HG03045 (cell line): ENCODE measurements around the gene PTPRA.

Experiments used
- ATAC-seq: cut with Tn5 transposase; IDR thresholded peaks from one replicate; pipeline ENCODE4 v1.9.1; 2021; ENCODE audit warnings: mild to moderate bottlenecking, moderate library complexity; ENCODE audit not compliant: unreplicated experiment

PTPRA gene

GRCh38 chr20:2921506-2921905, 48.2 kb downstream of the PTPRA start:
- no peak for ATAC-seq

- no peak for ATAC-seq
These were observed 49.7 kb downstream of the PTPRA start for GRCh38 chr20:2922957-2923356.

DNA sequence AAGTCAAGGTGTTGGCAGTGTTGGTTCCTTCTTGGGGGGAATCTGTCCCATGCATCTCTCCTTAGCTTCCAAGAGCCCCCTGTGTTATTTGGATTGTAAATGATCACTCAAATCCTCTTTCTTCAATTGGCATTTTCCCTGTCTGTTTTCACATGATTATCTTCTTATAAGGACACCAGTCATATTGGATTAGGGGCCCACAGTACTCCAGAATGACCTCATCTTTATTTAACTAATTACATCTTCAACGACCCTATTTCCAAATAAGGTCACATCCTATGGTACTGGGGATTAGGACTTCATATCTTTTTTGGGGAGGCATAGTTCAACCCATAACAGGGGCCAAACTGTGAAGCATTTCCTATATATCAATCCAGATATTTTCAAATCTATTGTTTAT, 57.3 kb downstream of the PTPRA start:
- ATAC-seq = no peak

- ATAC-seq = no peak
These were observed 59.2 kb downstream of the PTPRA start for GRCh38 chr20:2932498-2932897.

- ATAC-seq = no peak
These were observed 64.6 kb downstream of the PTPRA start for GRCh38 chr20:2937902-2938301.

- ATAC-seq = no peak
These were observed 69.2 kb downstream of the PTPRA start for GRCh38 chr20:2942439-2942838.

DNA sequence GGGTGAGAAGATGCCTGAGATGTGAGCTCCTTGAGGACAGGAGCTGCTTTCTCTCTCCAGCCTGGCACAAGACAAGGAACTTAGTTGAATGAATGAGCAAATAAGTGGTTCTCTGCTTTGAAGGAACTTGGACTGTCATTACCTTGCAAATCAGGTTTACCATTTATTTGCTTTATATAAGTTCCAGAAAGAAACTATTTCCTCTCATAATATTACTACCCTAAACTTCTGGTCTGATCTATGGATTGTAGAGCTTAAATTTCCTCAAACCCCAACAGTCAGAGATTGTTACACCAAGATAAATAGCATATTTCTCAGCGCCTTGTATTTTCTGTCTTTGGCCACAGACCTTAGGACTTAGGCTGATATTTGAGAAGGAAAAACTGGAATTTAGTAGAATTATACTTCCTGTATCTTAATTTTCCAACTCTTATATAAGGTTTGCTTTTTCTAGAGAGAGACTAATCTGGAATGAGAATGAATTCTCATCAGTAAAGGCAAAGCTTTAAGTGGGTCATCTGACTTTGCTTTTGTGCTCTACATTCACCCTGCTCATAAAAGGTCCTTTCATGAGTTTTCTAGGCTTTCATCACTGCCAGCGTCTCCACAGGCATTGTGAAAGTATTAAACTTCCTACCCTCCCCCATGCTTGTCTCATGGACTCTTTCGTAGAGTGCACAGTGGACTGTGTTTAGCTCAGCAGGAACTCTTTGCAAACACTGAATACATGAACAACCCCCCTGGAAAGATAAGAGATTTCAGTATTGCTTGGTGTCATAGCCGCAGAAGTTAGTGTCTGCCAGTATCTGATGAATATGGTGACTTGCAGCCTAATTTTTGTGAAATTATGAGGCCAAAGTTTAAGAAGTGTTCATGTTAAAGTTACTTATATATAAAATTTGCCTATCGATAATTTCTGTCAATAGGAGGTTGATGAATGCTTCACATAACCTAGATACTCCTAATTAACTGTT, 74.0 kb downstream of the PTPRA start:
- no peak for ATAC-seq

GRCh38 chr20:2948968-2949367, 75.7 kb downstream of the PTPRA start:
- ATAC-seq = no peak

GRCh38 chr20:2952766-2953165, 79.5 kb downstream of the PTPRA start:
- ATAC-seq = no peak

- no peak for ATAC-seq
These were observed 82.1 kb downstream of the PTPRA start for GRCh38 chr20:2955257-2955970.

DNA sequence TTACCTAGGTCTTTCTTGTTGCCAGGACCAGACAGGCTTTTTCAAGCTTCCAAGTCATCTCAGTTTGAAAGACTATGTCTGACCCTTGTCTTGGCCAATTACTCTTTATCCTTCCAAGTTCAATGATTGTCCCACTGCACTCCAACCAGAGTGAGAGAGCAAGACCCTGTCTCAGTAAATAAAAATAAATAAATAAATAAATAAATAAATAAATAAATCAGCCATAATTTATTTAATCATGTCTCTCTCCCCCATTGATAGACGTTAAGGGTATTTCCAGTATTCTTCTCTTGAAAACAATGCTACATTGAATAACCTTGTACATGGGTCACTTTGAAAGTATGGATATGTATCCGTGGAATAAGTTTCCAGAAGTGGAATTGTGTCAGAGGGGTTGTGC, 83.2 kb downstream of the PTPRA start:
- ATAC-seq = no peak

- ATAC-seq = no peak
These were observed 94.6 kb downstream of the PTPRA start for GRCh38 chr20:2967841-2968240.

DNA sequence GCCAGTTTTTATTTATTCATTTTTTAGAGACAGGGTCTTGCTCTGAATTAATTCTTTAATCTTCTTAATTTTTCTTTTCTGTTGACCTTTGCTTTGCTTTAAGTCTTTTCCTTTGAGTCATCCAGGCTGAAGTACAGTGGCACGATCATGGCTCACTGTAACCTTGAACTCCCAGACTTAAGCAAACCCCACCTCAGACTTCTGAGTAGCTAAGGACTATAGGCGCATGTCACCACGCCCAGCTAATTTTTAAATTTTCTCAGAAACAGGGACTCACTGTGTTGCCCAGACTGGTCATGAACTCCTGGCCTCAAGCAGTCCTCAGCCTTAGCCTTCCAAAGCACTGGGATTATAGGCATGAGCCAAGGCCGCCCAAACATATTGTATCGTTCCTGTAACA, 98.8 kb downstream of the PTPRA start:
- no peak for ATAC-seq

GRCh38 chr20:2973574-2973973, 100.3 kb downstream of the PTPRA start:
- no peak for ATAC-seq

- ATAC-seq = no peak
These were observed 105.2 kb downstream of the PTPRA start for GRCh38 chr20:2978519-2978918.

- ATAC-seq = no peak
These were observed 108.4 kb downstream of the PTPRA start for GRCh38 chr20:2981646-2982045.

- ATAC-seq = no peak
These were observed 110.2 kb downstream of the PTPRA start for GRCh38 chr20:2983508-2983907.

DNA sequence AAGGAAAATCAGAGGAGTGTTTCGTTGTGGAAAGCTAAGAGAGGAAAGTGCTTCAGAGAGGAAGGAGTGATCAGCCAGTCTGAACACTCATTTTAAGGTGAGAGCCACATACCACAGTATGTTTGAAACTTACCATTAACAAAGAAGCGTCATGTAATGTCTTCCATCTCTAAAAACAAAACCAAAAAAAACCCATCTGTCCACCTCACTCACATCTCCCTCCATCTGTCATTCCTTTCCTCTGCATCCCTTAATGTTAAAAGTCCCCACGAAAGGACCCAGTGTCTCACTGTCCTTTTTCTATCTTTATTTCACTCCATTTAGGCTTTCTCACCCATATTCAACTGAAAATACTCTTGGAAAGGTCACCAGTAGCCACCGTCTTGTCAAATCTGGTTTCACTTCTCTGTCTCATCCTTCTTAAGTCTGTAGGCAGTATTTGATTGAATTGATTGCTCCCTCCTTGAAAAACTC, 110.8 kb downstream of the PTPRA start:
- ATAC-seq = no peak

- ATAC-seq = no peak
These were observed 111.8 kb downstream of the PTPRA start for GRCh38 chr20:2984956-2985661.

DNA sequence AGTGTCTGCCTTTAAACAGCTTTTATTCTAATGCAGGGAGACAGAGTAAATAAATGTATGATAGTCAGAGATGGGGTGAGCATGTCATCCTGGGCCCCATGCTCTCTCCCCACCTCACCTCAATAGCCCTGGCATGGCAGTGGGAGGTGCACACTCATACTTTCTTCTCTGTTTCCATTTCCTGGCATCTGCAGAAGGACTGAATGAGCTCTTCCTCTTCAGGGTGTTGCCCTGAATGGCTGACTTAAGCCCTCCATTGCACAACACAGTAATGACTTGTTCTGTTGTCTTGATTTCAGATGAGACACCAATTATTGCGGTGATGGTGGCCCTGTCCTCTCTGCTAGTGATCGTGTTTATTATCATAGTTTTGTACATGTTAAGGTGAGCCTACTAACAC, 113.2 kb downstream of the PTPRA start:
- ATAC-seq = no peak

DNA sequence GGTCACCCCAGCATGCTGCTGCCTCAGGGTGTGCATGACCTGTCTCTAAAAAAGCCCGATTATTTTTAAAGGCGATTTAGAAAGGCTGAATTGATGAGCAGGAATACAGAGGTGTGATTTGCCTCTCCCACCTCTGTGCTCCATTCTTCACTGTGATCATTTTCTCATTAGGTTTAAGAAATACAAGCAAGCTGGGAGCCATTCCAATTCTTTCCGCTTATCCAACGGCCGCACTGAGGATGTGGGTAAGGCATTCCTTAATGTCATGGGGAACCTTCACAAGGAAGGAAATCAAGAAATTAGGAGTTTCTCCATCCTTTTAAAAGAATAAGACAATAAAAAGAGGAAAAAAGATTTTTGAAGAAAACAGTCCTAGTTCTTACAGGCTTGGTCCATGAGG, 114.6 kb downstream of the PTPRA start:
- no peak for ATAC-seq
